Epithelial cell of esophagus (primary cell): ENCODE measurements around the gene HOXA2.

Source experiments
- DNase-seq: peaks from one replicate; pipeline ENCODE4 v3.0.0; 2010; ENCODE audit warnings: low read depth
- H3K4me3 ChIP-seq: 2 replicates; pipeline ENCODE4 v1.5.1; 2011; ENCODE audit warnings: mild to moderate bottlenecking, low read length, control low read depth
- TF ChIP-seq, protein P1 (sequence below): IDR thresholded peaks from 2 replicates; pipeline ENCODE4 v1.5.1; 2011; ENCODE audit warnings: low read depth, mild to moderate bottlenecking, low read length, control low read depth, inconsistent platforms; ENCODE audit not compliant: insufficient read depth; ENCODE audit errors: missing control alignments

Gene HOXA2

DNA sequence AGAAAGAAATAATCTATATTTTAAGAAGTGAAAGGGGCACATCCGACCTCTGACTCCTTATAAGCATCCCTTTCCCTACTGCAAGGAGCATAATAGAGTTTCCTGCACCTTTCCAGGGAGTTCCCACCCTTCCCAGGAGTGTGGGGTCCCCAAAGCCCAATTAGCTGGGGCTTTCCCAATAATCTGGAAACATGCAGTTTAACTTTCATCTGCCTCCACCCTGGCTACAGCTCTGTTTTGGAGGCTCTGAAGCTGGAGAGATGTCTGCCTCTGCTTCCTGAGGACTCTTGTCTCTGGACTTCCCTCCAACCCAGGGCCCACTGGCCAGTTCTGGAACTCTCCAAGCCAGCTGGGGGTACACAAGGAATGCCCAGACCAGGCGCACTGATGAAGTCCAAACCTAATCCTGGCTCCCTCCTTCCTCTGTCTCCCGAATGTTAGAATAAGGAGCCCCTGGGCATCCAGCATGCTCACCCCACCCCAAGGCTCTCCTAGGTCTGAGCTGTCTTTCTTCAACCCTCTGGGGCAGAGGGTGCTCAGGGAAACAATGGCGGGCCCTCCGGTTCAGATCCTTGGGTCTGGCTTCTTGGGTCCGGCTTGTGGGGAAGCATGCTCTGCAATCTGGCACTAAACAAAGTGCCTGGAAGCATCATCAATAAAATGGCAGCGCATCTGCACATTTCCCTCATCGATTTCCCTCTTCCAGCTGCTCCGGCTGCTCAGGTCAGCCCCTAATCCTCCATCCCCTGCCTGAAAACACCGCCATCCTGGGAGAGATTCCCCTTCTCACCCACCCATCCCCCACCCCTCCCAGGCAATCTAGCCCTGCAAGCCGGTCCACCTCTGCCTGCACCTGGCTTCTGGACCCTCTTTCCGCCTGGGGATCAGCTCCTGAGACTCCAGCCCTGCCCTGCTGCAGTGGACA is 14.7 kb upstream of the HOXA2 start:
- no peak for DNase-seq
- TF ChIP-seq, protein P1, sequence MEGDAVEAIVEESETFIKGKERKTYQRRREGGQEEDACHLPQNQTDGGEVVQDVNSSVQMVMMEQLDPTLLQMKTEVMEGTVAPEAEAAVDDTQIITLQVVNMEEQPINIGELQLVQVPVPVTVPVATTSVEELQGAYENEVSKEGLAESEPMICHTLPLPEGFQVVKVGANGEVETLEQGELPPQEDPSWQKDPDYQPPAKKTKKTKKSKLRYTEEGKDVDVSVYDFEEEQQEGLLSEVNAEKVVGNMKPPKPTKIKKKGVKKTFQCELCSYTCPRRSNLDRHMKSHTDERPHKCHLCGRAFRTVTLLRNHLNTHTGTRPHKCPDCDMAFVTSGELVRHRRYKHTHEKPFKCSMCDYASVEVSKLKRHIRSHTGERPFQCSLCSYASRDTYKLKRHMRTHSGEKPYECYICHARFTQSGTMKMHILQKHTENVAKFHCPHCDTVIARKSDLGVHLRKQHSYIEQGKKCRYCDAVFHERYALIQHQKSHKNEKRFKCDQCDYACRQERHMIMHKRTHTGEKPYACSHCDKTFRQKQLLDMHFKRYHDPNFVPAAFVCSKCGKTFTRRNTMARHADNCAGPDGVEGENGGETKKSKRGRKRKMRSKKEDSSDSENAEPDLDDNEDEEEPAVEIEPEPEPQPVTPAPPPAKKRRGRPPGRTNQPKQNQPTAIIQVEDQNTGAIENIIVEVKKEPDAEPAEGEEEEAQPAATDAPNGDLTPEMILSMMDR: no peak
- no peak overlapping the region for H3K4me3 ChIP-seq

DNA sequence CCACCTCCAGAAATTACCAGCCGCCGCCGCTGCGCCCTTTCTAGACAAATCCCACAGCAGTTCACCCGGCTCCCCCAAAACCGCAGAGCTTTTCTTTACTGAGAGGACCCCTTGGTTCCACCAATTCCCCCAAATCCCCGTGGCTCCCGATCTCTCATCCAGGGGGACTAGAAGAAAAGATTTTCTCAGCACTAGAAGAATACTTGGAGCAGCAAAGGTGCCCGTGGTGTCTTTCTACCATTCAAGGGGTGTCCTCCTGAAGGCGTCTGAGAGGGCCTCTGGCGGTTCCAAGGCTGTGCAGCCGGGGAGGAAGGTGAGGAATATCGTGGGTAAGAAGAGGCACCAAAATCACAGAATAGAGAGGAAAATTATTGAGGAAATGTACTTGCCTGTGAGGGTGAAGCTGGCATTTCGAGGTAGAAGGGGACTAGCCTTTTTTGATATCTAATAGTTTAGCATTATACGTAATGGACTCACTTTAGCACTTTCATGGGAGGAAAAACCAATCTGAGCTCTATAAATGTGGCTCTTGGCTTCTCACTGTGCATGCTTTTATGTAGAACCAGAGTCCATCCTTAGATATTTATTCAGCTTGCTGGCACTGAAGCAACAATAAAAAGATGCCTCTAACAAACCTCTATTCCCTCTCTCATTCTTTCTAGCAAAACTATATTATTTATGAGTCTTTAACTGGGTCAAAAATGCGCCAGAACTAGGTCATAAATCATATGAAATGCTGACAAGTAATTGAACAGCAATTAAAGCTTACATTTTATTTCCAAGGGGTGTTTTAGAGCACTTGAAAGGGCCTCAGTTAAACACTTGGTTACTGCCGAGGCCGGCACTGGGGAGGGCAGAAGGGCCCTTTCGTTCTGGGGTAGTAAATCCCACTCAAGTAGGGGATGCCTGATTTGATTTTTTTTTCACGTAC is 13.8 kb upstream of the HOXA2 start:
- no peak for DNase-seq
- peak overlapping the region; percentile 42 for H3K4me3 ChIP-seq
- TF ChIP-seq, protein P1: no peak

DNA sequence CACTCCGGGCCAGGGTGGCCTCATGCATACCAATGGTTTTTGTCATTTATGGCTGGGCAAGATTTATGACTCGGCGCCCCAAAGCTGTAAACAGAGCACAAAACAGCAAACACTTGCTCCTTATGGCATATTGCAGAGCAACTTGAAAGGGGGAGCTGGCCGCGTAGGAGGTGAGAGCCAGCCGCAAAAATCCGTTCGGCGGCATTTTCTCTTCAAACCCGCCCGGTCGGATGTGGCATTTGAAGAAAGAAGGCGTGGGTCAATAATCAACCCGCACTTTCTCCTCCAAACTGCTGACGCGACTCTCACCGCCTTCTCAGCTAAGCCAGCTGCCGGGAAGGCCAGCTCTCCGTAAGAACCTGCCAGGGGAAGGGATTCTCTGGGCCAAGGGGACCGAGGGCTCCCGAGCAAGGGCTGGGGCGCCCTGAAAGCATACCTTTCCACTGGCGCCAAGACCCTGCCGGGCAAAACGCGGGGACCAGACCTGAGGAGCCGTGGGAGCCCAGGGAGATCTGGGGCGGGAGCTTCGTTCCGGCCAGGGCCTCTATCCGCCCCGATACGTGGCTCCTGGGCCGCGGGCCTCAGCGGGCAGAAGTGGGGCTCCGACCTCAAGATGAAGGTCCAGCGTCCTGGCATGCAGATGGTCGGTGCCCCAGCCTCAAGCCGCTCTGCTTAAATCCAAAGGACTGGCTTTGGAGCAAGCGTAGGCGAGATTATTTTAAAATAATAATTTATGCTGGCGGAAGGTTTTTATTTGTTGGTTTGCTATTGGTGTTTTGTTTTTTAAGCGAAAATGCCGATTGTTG is 12.9 kb upstream of the HOXA2 start:
- TF ChIP-seq, protein P1: no peak
- DNase-seq: peak; percentile 64
- H3K4me3 ChIP-seq: peak overlapping the region; percentile 42

DNA sequence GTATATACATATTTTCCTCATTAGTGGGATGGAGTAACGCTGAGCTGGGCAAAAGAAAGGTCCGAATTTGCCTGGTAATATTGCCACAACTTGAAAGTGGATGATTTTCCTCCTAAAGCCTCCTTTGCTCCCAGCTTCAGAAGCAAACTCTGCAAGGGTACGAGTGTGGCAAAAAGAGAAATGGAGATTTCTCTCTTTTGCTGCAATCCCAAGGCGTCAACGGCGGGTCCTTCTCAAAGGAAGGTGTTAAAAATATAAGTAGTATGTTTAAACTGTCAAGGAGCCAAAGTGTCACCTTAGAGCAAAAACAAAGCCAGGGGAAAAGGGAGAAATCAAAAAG is 12.4 kb upstream of the HOXA2 start:
- TF ChIP-seq, protein P1: no peak

DNA sequence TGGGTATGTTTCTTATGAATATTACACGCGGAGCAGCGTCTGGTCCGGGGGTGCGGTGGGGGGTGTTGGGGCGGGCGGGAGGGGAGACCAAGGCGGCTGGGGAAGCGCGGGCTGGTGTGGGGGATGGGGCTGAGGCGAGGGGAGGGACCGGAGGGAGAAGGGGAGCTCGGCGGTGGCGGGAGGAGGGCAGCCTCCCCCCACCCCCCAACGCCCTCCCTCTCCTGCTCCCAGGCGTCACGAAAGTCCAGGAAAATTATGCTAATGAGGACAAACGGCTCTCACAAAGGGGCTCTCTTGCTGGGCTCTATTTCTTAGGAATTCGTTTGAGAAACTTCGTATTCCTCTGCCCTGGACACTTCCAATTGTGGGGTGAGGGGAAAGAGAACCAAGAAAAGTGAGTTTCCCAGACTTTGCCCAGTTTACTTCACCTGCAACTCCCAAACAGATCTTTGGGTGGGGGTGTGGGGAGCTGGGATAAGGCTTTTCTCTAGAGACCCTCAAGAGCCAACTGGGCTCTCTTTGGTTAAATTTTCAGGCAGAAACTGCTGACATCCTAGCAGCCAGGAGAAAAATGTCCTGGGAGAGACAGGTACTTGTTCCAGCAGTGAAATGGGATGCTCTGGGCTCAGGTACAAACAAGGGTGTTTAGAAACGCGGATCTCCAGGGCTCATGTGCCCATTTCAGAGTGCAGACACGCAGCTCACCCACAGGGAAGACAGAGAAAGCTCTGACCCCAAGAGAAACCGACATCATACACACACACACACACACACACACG is 11.7 kb upstream of the HOXA2 start:
- no peak for DNase-seq
- TF ChIP-seq, protein P1: no peak
- peak overlapping the region; percentile 51 for H3K4me3 ChIP-seq

More for the DNA sequence above, 12.4 kb upstream of the HOXA2 start:
- no peak for DNase-seq
- peak overlapping the region; percentile 42 for H3K4me3 ChIP-seq
